K562 (cell line): ENCODE data around the gene TNFSF18. TPM values are rescaled to one million over a fixed set of nuclear protein-coding genes. Genes with fewer than 3 reads are reported as not detected.

ENCODE experiments used
- ATAC-seq: fragments of 200-7000 bp; cut with Tn5 transposase; 3 replicates; pipeline ENCODE4 v1.9.1; 2020; ENCODE audit warnings: moderate library complexity
- BruUV-seq: library from RNA; stranded (reverse); fragments of 400-500 nt; replicated peaks from 2 replicates; lab custom pipeline; 2021; lab: Mats Ljungman, UMichigan
- CTCF ChIA-PET: fragments of 300-600 bp; formaldehyde crosslinking; extraction: SDS; loops from one replicate; lab custom pipeline; 2021; ENCODE audit warnings: low intra/inter-chr PET ratio; lab: Yijun Ruan, JAX
- POLR2A ChIA-PET: fragments of 300-600, 350-650 bp; sonication (Branson Sonifier 250); formaldehyde crosslinking; extraction: SDS; loops from one replicate; lab custom pipeline; 2021; ENCODE audit warnings: antibody characterized with exemption, inconsistent platforms; lab: Yijun Ruan, JAX
- DNase-seq, 4 experiments: peaks; one replicate each; pipeline versions ENCODE4 v3.0.0 to v3.0.0-alpha.2; 2011 to 2018; ENCODE audit warnings: low spot score in 3 of 4, mixed read lengths in 3 of 4; ENCODE audit errors: extremely low read depth in 1 of 4
- FAIRE-seq: peaks from 2 replicates; lab custom pipeline; 2011; peaks lifted over from hg19 to GRCh38; lab: Jason Lieb, UNC
- H2AFZ ChIP-seq: 2 replicates; pipeline ENCODE4 v1.6.0; 2011; ENCODE audit warnings: low read depth, low read length, control low read depth, inconsistent platforms
- H3K27ac ChIP-seq: fragments of 200-600 bp; 3 replicates; pipeline ENCODE4 v1.8.0; 2011; ENCODE audit warnings: low read depth, mild to moderate bottlenecking, control low read depth, inconsistent platforms, low read length, moderate library complexity, mixed read lengths; ENCODE audit errors: extremely low read depth
- H3K27me3 ChIP-seq, 2 experiments: fragments of 300-600 bp in 1 of 2; 2 replicates in 1 of 2; 3 replicates in 1 of 2; pipeline versions ENCODE4 v1.6.0 to v1.8.0; 2011; ENCODE audit warnings: inconsistent platforms in 2 of 2, low read length in 2 of 2, mild to moderate bottlenecking in 1 of 2, mixed read lengths in 1 of 2, moderate library complexity in 1 of 2; ENCODE audit not compliant: control insufficient read depth in 2 of 2, insufficient read depth in 2 of 2
- H3K36me3 ChIP-seq: fragments of 300-600 bp; 3 replicates; pipeline ENCODE4 v1.8.0; 2011; ENCODE audit warnings: mild to moderate bottlenecking, low read length, inconsistent platforms; ENCODE audit not compliant: control insufficient read depth, insufficient read depth
- H3K4me1 ChIP-seq, 2 experiments: fragments of 200-600 bp in 1 of 2; replicated peaks in 1 of 2; 2 replicates in 1 of 2; 3 replicates in 1 of 2; pipeline versions ENCODE4 v1.5.1 to v1.8.0; 2011; ENCODE audit warnings: inconsistent platforms in 2 of 2, low read length in 2 of 2, mild to moderate bottlenecking in 1 of 2, mixed read lengths in 1 of 2, moderate library complexity in 1 of 2; ENCODE audit not compliant: control insufficient read depth in 2 of 2, insufficient read depth in 2 of 2
- H3K4me2 ChIP-seq: 2 replicates; pipeline ENCODE4 v1.6.1; 2011; ENCODE audit warnings: low read length, control low read depth, inconsistent platforms, mixed read lengths; ENCODE audit not compliant: insufficient read depth
- H3K4me3 ChIP-seq: fragments of 200-600 bp; sonication (generic), shearing (Covaris generic); 2 replicates; pipeline ENCODE4 v1.5.1; 2016; ENCODE audit warnings: control low read depth, inconsistent platforms
- H3K79me2 ChIP-seq: fragments of 200-600 bp; 3 replicates; pipeline ENCODE4 v1.8.0; 2011; ENCODE audit warnings: low read length, inconsistent platforms; ENCODE audit not compliant: control insufficient read depth, insufficient read depth
- H3K9ac ChIP-seq, 2 experiments: 2 replicates each; pipeline versions ENCODE4 v1.6.0 to v1.6.1; 2011; ENCODE audit warnings: low read depth in 2 of 2, low read length in 2 of 2, control low read depth in 1 of 2, inconsistent platforms in 1 of 2, mild to moderate bottlenecking in 1 of 2, mixed read lengths in 1 of 2; ENCODE audit not compliant: insufficient read depth in 1 of 2
- H3K9me1 ChIP-seq: one replicate; pipeline ENCODE4 v1.6.0; 2011; ENCODE audit warnings: inconsistent platforms, mild to moderate bottlenecking, low read length, moderate library complexity; ENCODE audit not compliant: control insufficient read depth, insufficient read depth
- H3K9me3 ChIP-seq: replicated peaks from 2 replicates; pipeline ENCODE4 v1.5.1; 2011; ENCODE audit warnings: low read depth, low read length, inconsistent platforms; ENCODE audit not compliant: control insufficient read depth, insufficient read depth
- H4K20me1 ChIP-seq: replicated peaks from 2 replicates; pipeline ENCODE4 v1.6.1; 2011; ENCODE audit warnings: low read length, inconsistent platforms, mixed read lengths; ENCODE audit not compliant: control insufficient read depth, insufficient read depth
- BHLHE40 ChIP-seq: IDR thresholded peaks from 2 replicates; pipeline ENCODE4 v1.6.1; 2011; ENCODE audit warnings: low read length, improper control_type of control experiment
- FIP1L1 ChIP-seq: fragments of 200-400 bp; formaldehyde crosslinking; IDR thresholded peaks from 2 replicates; pipeline ENCODE4 v1.6.1; 2018; ENCODE audit warnings: mild to moderate bottlenecking, low read depth, low read length; ENCODE audit not compliant: poor library complexity, severe bottlenecking
- HNRNPH1 ChIP-seq: fragments of 200-400 bp; formaldehyde crosslinking; optimal IDR thresholded peaks from 2 replicates; pipeline ENCODE3; 2017; ENCODE audit warnings: low read depth, mild to moderate bottlenecking, low read length, moderate library complexity
- ZKSCAN3 ChIP-seq: fragments of 250-450 bp; sonication (Bioruptor Pico); IDR thresholded peaks from 2 replicates; pipeline ENCODE4 v1.4.0; 2020
- ZNF143 ChIP-seq: sonication (generic); formaldehyde crosslinking; IDR thresholded peaks from 2 replicates; pipeline ENCODE4 v1.9.0; 2022; ENCODE audit warnings: mild to moderate bottlenecking, missing genetic modification reagents
- ZNF561 ChIP-seq: fragments of 450-650 bp; formaldehyde crosslinking; conservative IDR thresholded peaks from 2 replicates; pipeline ENCODE4 v1.4.0; 2020; ENCODE audit warnings: mild to moderate bottlenecking, moderate library complexity
- ZNF696 ChIP-seq: fragments of 250-450 bp; sonication (Bioruptor Pico); conservative IDR thresholded peaks from 2 replicates; pipeline ENCODE4 v1.4.0; 2020; ENCODE audit warnings: mild to moderate bottlenecking, moderate library complexity
- WGBS: fragments of 100-300 bp; shearing (Covaris generic); methylation state at CpG from one replicate; pipeline ENCODE4 v1.1.6; 2016; ENCODE audit warnings: low coverage, mixed read lengths; ENCODE audit not compliant: insufficient coverage; ENCODE audit errors: missing lambda C conversion rate; 5-methylcytosine and 5-hydroxymethylcytosine counted together
- in situ Hi-C: fragments of 300-500 bp; cut with MboI; formaldehyde crosslinking; loops from 4 replicates; pipeline ENCODE4 v1.15.0; 2018; ENCODE audit warnings: inconsistent platforms, mixed read lengths
- intact Hi-C: fragments of 100-400 bp; cut with micrococcal nuclease; formaldehyde crosslinking; loops from 2 replicates; pipeline ENCODE4 v1.14.2; 2022
- polyA plus RNA-seq, 8 experiments: library from polyadenylated mRNA; depleted of rRNA in 4 of 8; stranded (reverse) in 5 of 8; unstranded in 3 of 8; fragments of >200 nt; fragmentation: Nextera tagmentation in 2 of 8; fragmentation: Illumina TruSeq in 1 of 8; extraction: Ambion mirVana in 2 of 8; extraction: Trizol in 1 of 8; gene quantifications; 2 replicates each; pipeline versions ENCODE4 v1.2.1 to v1.2.3, GENCODE V29; 2011 to 2014; ENCODE audit warnings: inconsistent platforms in 1 of 8, missing spikeins in 1 of 8
- total RNA-seq, 7 experiments: library from RNA; depleted of rRNA in 6 of 7; stranded (reverse); fragments of >200 nt in 6 of 7; fragmentation: Illumina TruSeq in 2 of 7; extraction: Trizol in 2 of 7; gene quantifications; 2 replicates each; pipeline versions ENCODE4 v1.2.1 to v1.2.3, GENCODE V29; 2011 to 2021; ENCODE audit warnings: low replicate concordance in 1 of 7
- TF ChIP-seq, protein P1 (sequence below): sonication (generic); formaldehyde crosslinking; IDR thresholded peaks from 2 replicates; pipeline ENCODE4 v1.8.0; 2022; ENCODE audit warnings: missing genetic modification reagents, mild to moderate bottlenecking, moderate library complexity, borderline replicate concordance
- TF ChIP-seq, protein P2 (sequence below): fragments of 250-450 bp; sonication (Bioruptor Pico); IDR thresholded peaks from 2 replicates; pipeline ENCODE4 v1.4.0; 2020; ENCODE audit warnings: borderline replicate concordance

TNFSF18 gene
- total and polyA plus RNA-seq, 9 of the 15 experiments (the other 6 are each of a cell fraction or from before 2014, with no cell fraction given) = not detected

DNA sequence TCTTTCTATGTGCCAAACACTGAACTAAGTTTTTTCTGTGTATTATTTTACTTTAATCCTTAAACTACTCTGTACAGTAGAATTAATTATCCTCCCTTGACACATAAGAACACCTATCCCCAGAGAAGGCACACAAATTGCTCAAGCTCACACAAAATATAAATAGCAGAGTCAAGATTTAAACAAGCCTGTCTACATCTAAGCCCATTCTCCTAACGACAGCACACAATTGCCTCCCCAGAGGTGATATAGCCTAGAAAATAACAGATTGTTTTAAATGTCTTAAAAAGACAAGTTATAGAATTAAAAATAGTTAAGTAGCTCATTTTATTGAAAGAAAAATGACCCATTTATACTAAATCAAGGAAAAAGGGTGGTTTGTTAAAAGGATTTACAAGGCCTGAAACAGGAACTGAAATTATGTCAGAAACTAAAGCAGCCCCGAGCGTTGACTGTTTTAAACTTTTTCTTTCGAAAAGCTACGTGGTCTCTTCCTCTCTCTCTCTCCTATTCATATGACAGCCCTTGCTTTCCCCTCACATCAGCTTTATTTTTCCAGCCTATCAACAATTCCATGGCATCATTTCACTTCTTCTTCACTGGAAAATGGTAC is 30.5 kb downstream of the TNFSF18 start:
- no peaks in the 10 kb centered on the region for H3K9me3 ChIP-seq
- in situ Hi-C loops = no loop called here
- WGBS = 1% methylated on average over 5 of the region's 5 CpGs
- no peak for DNase-seq
- BruUV-seq = no TSS peak
- POLR2A ChIA-PET = no interaction called here
- no peaks in the 10 kb centered on the region for H3K4me1 ChIP-seq
- H3K36me3 ChIP-seq = no peaks in the 10 kb centered on the region
- no peaks in the 10 kb centered on the region for H3K27me3 ChIP-seq
- TF ChIP-seq, protein P1, sequence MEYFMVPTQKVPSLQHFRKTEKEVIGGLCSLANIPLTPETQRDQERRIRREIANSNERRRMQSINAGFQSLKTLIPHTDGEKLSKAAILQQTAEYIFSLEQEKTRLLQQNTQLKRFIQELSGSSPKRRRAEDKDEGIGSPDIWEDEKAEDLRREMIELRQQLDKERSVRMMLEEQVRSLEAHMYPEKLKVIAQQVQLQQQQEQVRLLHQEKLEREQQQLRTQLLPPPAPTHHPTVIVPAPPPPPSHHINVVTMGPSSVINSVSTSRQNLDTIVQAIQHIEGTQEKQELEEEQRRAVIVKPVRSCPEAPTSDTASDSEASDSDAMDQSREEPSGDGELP = no peak
- no peak for TF ChIP-seq ZNF696 (CRISPR knock-in tag)
- no peak for TF ChIP-seq ZNF561
- no peak for TF ChIP-seq ZNF143 (CRISPR knock-in tag)
- TF ChIP-seq, protein P2, sequence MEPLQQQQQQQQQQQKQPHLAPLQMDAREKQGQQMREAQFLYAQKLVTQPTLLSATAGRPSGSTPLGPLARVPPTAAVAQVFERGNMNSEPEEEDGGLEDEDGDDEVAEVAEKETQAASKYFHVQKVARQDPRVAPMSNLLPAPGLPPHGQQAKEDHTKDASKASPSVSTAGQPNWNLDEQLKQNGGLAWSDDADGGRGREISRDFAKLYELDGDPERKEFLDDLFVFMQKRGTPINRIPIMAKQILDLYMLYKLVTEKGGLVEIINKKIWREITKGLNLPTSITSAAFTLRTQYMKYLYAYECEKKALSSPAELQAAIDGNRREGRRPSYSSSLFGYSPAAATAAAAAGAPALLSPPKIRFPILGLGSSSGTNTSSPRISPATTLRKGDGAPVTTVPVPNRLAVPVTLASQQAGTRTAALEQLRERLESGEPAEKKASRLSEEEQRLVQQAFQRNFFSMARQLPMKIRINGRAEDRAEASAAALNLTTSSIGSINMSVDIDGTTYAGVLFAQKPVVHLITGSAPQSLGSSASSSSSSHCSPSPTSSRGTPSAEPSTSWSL (CRISPR knock-in tag) = no peak
- no peak for TF ChIP-seq HNRNPH1
- no peak for TF ChIP-seq BHLHE40
- TF ChIP-seq ZKSCAN3 = no peak
- TF ChIP-seq FIP1L1 = no peak
- TF ChIP-seq, all 486 proteins: peak for 0
- H3K4me2 ChIP-seq = no peak overlapping the region
- no peak overlapping the region for H3K4me3 ChIP-seq
- H3K9me1 ChIP-seq = no peaks in the 10 kb centered on the region
- no peaks in the 10 kb centered on the region for H4K20me1 ChIP-seq
- intact Hi-C loops = no loop called here
- no peaks in the 10 kb centered on the region for H3K79me2 ChIP-seq
- CTCF ChIA-PET = no interaction called here
- FAIRE-seq (no peak), ATAC-seq (no peak)
- H2AFZ ChIP-seq = no peak overlapping the region
- no peak overlapping the region for H3K27ac ChIP-seq
- no peak overlapping the region for H3K9ac ChIP-seq
